ENCODE data around the gene COP1.
A peak's percentile ranks its signal among the peaks of the same experiment; 100 is the strongest.
"Not testable (repeated sequence)": the region's sequence is repeated elsewhere in the genome, so short reads cannot be mapped to it uniquely, and the experiment has no call there.

The COP1 gene

GRCh38 chr1:176122282-176122681 is 84.8 kb downstream of the COP1 start:
- no peak for DNase-seq (ENCODE audit: low read depth)

GRCh38 chr1:176119549-176119948 is 87.5 kb downstream of the COP1 start:
- no peak for DNase-seq (ENCODE audit: low read depth)

GRCh38 chr1:176118985-176119384 is 88.1 kb downstream of the COP1 start:
- no peak for DNase-seq (ENCODE audit: low read depth)

- DNase-seq (ENCODE audit: low read depth), result no peak
Measured at GRCh38 chr1:176111835-176112234, 95.3 kb downstream of the COP1 start.

- no peak for DNase-seq (ENCODE audit: low read depth)
Measured at GRCh38 chr1:176110203-176110602, 96.9 kb downstream of the COP1 start.

GRCh38 chr1:176102768-176103350 is 104.2 kb downstream of the COP1 start:
- peak; percentile 11 for DNase-seq (ENCODE audit: low read depth)

GRCh38 chr1:176101951-176102642 is 105.0 kb downstream of the COP1 start:
- DNase-seq (ENCODE audit: low read depth), result no peak

GRCh38 chr1:176098560-176098959 is 108.5 kb downstream of the COP1 start:
- no peak for DNase-seq (ENCODE audit: low read depth)

GRCh38 chr1:176096015-176096414 is 111.1 kb downstream of the COP1 start:
- DNase-seq (ENCODE audit: low read depth), result no peak

- DNase-seq (ENCODE audit: low read depth), result no peak
Measured at GRCh38 chr1:176090766-176091165, 116.3 kb downstream of the COP1 start.

- not testable (repeated sequence) for DNase-seq (ENCODE audit: low read depth)
Measured at GRCh38 chr1:176087746-176088145, 119.3 kb downstream of the COP1 start.

- peak; percentile 14 for DNase-seq (ENCODE audit: low read depth)
Measured at GRCh38 chr1:176073524-176074157, 133.4 kb downstream of the COP1 start.

GRCh38 chr1:176068901-176069300 is 138.2 kb downstream of the COP1 start:
- DNase-seq (ENCODE audit: low read depth), result no peak

GRCh38 chr1:176068256-176068655 is 138.8 kb downstream of the COP1 start:
- no peak for DNase-seq (ENCODE audit: low read depth)

- no peak for DNase-seq (ENCODE audit: low read depth)
Measured at GRCh38 chr1:176066709-176067108, 140.4 kb downstream of the COP1 start.

GRCh38 chr1:176058686-176059085 is 148.4 kb downstream of the COP1 start:
- no peak for DNase-seq (ENCODE audit: low read depth)

- DNase-seq (ENCODE audit: low read depth), result no peak
Measured at GRCh38 chr1:176056312-176056711, 150.8 kb downstream of the COP1 start.

- DNase-seq (ENCODE audit: low read depth), result no peak
Measured at GRCh38 chr1:176055398-176055797, 151.7 kb downstream of the COP1 start.

GRCh38 chr1:176051902-176052518 is 155.1 kb downstream of the COP1 start:
- no peak for DNase-seq (ENCODE audit: low read depth)

- DNase-seq (ENCODE audit: low read depth), result no peak
Measured at GRCh38 chr1:176051402-176051801, 155.7 kb downstream of the COP1 start.

- DNase-seq (ENCODE audit: low read depth), result no peak
Measured at GRCh38 chr1:176049582-176049981, 157.5 kb downstream of the COP1 start.

- DNase-seq (ENCODE audit: low read depth), result no peak
Measured at GRCh38 chr1:176046926-176047325, 160.2 kb downstream of the COP1 start.

- DNase-seq (ENCODE audit: low read depth), result no peak
Measured at GRCh38 chr1:176043537-176043936, 163.5 kb downstream of the COP1 start.
